Measurements from ENCODE around the gene VAC14. TPM values are rescaled to one million over a fixed set of nuclear protein-coding genes. Genes with fewer than 3 reads are reported as not detected.

The VAC14 gene
- total and polyA plus RNA-seq, 4 donors: 19.8 to 25.0 (median 24.7) TPM

GRCh38 chr16:70706948-70707465, 94.0 kb downstream of the VAC14 start:
- no peaks in the 10 kb centered on the region for H3K36me3 ChIP-seq (ENCODE audit: control insufficient read depth in 1 of 2, insufficient read depth in 2 of 2, low read length in 1 of 2)
- ATAC-seq (ENCODE audit: low FRiP score) (no peak), DNase-seq (no peak)
- intact Hi-C loops (cut with DNase I): no loop called here
- H3K9me3 ChIP-seq (ENCODE audit: control insufficient read depth, low read length): no peaks in the 10 kb centered on the region
- no peak overlapping the region for H3K4me3 ChIP-seq (ENCODE audit: low read length in 2 of 2)
- H3K27ac ChIP-seq (ENCODE audit: low read depth in 1 of 2, low read length in 2 of 2): peak overlapping the region; percentile 17 to 71
- 10 to 14% methylated on average over 7 of the region's 7 CpGs for WGBS, 2 donors
- no peaks in the 10 kb centered on the region for H3K27me3 ChIP-seq (ENCODE audit: control insufficient read depth in 1 of 2, insufficient read depth in 2 of 2, low read length in 1 of 2)
- no peaks in the 10 kb centered on the region for H3K4me1 ChIP-seq (ENCODE audit: control insufficient read depth in 1 of 2, insufficient read depth in 2 of 2, low read length in 2 of 2)

GRCh38 chr16:70705056-70705455, 95.9 kb downstream of the VAC14 start:
- no peaks in the 10 kb centered on the region for H3K27me3 ChIP-seq (ENCODE audit: control insufficient read depth in 1 of 2, insufficient read depth in 2 of 2, low read length in 1 of 2)
- no peaks in the 10 kb centered on the region for H3K9me3 ChIP-seq (ENCODE audit: control insufficient read depth, low read length)
- ATAC-seq (ENCODE audit: low FRiP score) (no peak), DNase-seq (no peak)
- intact Hi-C loops (cut with DNase I): no loop called here
- peak overlapping the region; percentile 58 to 95 for H3K27ac ChIP-seq (ENCODE audit: low read depth in 1 of 2, low read length in 2 of 2)
- WGBS, 2 donors: 71 to 75% methylated on average over 8 of the region's 8 CpGs
- H3K4me3 ChIP-seq (ENCODE audit: low read length in 2 of 2): no peak overlapping the region
- H3K36me3 ChIP-seq (ENCODE audit: control insufficient read depth in 1 of 2, insufficient read depth in 2 of 2, low read length in 1 of 2): no peaks in the 10 kb centered on the region
- H3K4me1 ChIP-seq (ENCODE audit: control insufficient read depth in 1 of 2, insufficient read depth in 2 of 2, low read length in 2 of 2): peaks cover 0 to 4% of the 10 kb centered on the region in 2 donors

- no peak for ATAC-seq (ENCODE audit: low FRiP score)
These were observed 96.4 kb downstream of the VAC14 start for GRCh38 chr16:70704586-70704985.

GRCh38 chr16:70703835-70704381, 97.0 kb downstream of the VAC14 start:
- H3K4me1 ChIP-seq (ENCODE audit: control insufficient read depth in 1 of 2, insufficient read depth in 2 of 2, low read length in 2 of 2): peaks cover 0 to 4% of the 10 kb centered on the region in 2 donors
- peak overlapping the region; percentile 58 to 95 for H3K27ac ChIP-seq (ENCODE audit: low read depth in 1 of 2, low read length in 2 of 2)
- DNase-seq: no peak
- H3K9me3 ChIP-seq (ENCODE audit: control insufficient read depth, low read length): no peaks in the 10 kb centered on the region
- H3K27me3 ChIP-seq (ENCODE audit: control insufficient read depth in 1 of 2, insufficient read depth in 2 of 2, low read length in 1 of 2): no peaks in the 10 kb centered on the region
- no peak for ATAC-seq (ENCODE audit: low FRiP score)
- H3K4me3 ChIP-seq (ENCODE audit: low read length in 2 of 2): no peak overlapping the region
- H3K36me3 ChIP-seq (ENCODE audit: control insufficient read depth in 1 of 2, insufficient read depth in 2 of 2, low read length in 1 of 2): no peaks in the 10 kb centered on the region
- intact Hi-C loops (cut with DNase I): loop anchor here in 1 of 2 donors (5.0 kb wide), 1 partner anchor 43 kb away; no protein-coding TSS in a partner anchor
- 63% methylated on average over 6 of the region's 6 CpGs for WGBS, 2 donors

More at GRCh38 chr16:70704586-70704985, 96.4 kb downstream of the VAC14 start:
- intact Hi-C loops (cut with DNase I): loop anchor here in 1 of 2 donors (5.0 kb wide), 1 partner anchor 43 kb away; no protein-coding TSS in a partner anchor
- DNase-seq: no peak
- WGBS, 2 donors: 45 to 47% methylated on average over 11 of the region's 11 CpGs
- Histone ChIP-seq H3K27ac (ENCODE audit: low read depth in 1 of 2, low read length in 2 of 2) (peak overlapping the region; percentile 58 to 95), H3K4me3 (ENCODE audit: low read length in 2 of 2) (no peak overlapping the region), H3K27me3 (ENCODE audit: control insufficient read depth in 1 of 2, insufficient read depth in 2 of 2, low read length in 1 of 2) (no peaks in the 10 kb centered on the region), H3K36me3 (ENCODE audit: control insufficient read depth in 1 of 2, insufficient read depth in 2 of 2, low read length in 1 of 2) (no peaks in the 10 kb centered on the region), H3K9me3 (ENCODE audit: control insufficient read depth, low read length) (no peaks in the 10 kb centered on the region), H3K4me1 (ENCODE audit: control insufficient read depth in 1 of 2, insufficient read depth in 2 of 2, low read length in 2 of 2) (peaks cover 0 to 4% of the 10 kb centered on the region in 2 donors)

GRCh38 chr16:70703041-70703834, 97.7 kb downstream of the VAC14 start:
- 6 to 7% methylated on average over 15 to 16 of the region's 16 CpGs for WGBS, 2 donors
- DNase-seq (peak; percentile 89 to 92), ATAC-seq (ENCODE audit: low FRiP score) (peak; percentile 68)
- no peaks in the 10 kb centered on the region for H3K27me3 ChIP-seq (ENCODE audit: control insufficient read depth in 1 of 2, insufficient read depth in 2 of 2, low read length in 1 of 2)
- H3K4me3 ChIP-seq (ENCODE audit: low read length in 2 of 2): no peak overlapping the region
- intact Hi-C loops (cut with DNase I): loop anchor here in 1 of 2 donors (5.0 kb wide), 1 partner anchor 44 kb away; no protein-coding TSS in a partner anchor
- H3K9me3 ChIP-seq (ENCODE audit: control insufficient read depth, low read length): no peaks in the 10 kb centered on the region
- peak overlapping the region; percentile 95 to 96 for H3K27ac ChIP-seq (ENCODE audit: low read depth in 1 of 2, low read length in 2 of 2)
- H3K36me3 ChIP-seq (ENCODE audit: control insufficient read depth in 1 of 2, insufficient read depth in 2 of 2, low read length in 1 of 2): no peaks in the 10 kb centered on the region
- H3K4me1 ChIP-seq (ENCODE audit: control insufficient read depth in 1 of 2, insufficient read depth in 2 of 2, low read length in 2 of 2): peaks cover 0 to 4% of the 10 kb centered on the region in 2 donors

- Histone ChIP-seq H3K27me3 (ENCODE audit: control insufficient read depth in 1 of 2, insufficient read depth in 2 of 2, low read length in 1 of 2) (no peaks in the 10 kb centered on the region), H3K27ac (ENCODE audit: low read depth in 1 of 2, low read length in 2 of 2) (peak overlapping the region; percentile 95 to 96), H3K4me1 (ENCODE audit: control insufficient read depth in 1 of 2, insufficient read depth in 2 of 2, low read length in 2 of 2) (peaks cover 0 to 4% of the 10 kb centered on the region in 2 donors), H3K36me3 (ENCODE audit: control insufficient read depth in 1 of 2, insufficient read depth in 2 of 2, low read length in 1 of 2) (no peaks in the 10 kb centered on the region), H3K4me3 (ENCODE audit: low read length in 2 of 2) (no peak overlapping the region), H3K9me3 (ENCODE audit: control insufficient read depth, low read length) (no peaks in the 10 kb centered on the region)
- 65 to 71% methylated on average over 8 of the region's 8 CpGs for WGBS, 2 donors
- intact Hi-C loops (cut with DNase I): loop anchor here in 1 of 2 donors (5.0 kb wide), 1 partner anchor 45 kb away; no protein-coding TSS in a partner anchor
- no peak for ATAC-seq (ENCODE audit: low FRiP score)
- no peak for DNase-seq
These were observed 98.3 kb downstream of the VAC14 start for GRCh38 chr16:70702624-70703023.

GRCh38 chr16:70701998-70702397, 99.0 kb downstream of the VAC14 start:
- H3K4me1 ChIP-seq (ENCODE audit: control insufficient read depth in 1 of 2, insufficient read depth in 2 of 2, low read length in 2 of 2): peaks cover 0 to 4% of the 10 kb centered on the region in 2 donors
- intact Hi-C loops (cut with DNase I): loop anchor here in 1 of 2 donors (5.0 kb wide), 1 partner anchor 45 kb away; no protein-coding TSS in a partner anchor
- no peaks in the 10 kb centered on the region for H3K27me3 ChIP-seq (ENCODE audit: control insufficient read depth in 1 of 2, insufficient read depth in 2 of 2, low read length in 1 of 2)
- DNase-seq: no peak
- ATAC-seq (ENCODE audit: low FRiP score): no peak
- H3K4me3 ChIP-seq (ENCODE audit: low read length in 2 of 2): no peak overlapping the region
- H3K9me3 ChIP-seq (ENCODE audit: control insufficient read depth, low read length): no peaks in the 10 kb centered on the region
- 76 to 82% methylated on average over 8 of the region's 8 CpGs for WGBS, 2 donors
- H3K36me3 ChIP-seq (ENCODE audit: control insufficient read depth in 1 of 2, insufficient read depth in 2 of 2, low read length in 1 of 2): no peaks in the 10 kb centered on the region
- peak overlapping the region; percentile 95 to 96 for H3K27ac ChIP-seq (ENCODE audit: low read depth in 1 of 2, low read length in 2 of 2)

GRCh38 chr16:70701596-70701995, 99.4 kb downstream of the VAC14 start:
- no peak overlapping the region for H3K4me3 ChIP-seq (ENCODE audit: low read length in 2 of 2)
- ATAC-seq (ENCODE audit: low FRiP score) (no peak), DNase-seq (no peak)
- H3K9me3 ChIP-seq (ENCODE audit: control insufficient read depth, low read length): no peaks in the 10 kb centered on the region
- intact Hi-C loops (cut with DNase I): loop anchor here in 1 of 2 donors (5.0 kb wide), 1 partner anchor 46 kb away; no protein-coding TSS in a partner anchor
- no peaks in the 10 kb centered on the region for H3K36me3 ChIP-seq (ENCODE audit: control insufficient read depth in 1 of 2, insufficient read depth in 2 of 2, low read length in 1 of 2)
- no peaks in the 10 kb centered on the region for H3K27me3 ChIP-seq (ENCODE audit: control insufficient read depth in 1 of 2, insufficient read depth in 2 of 2, low read length in 1 of 2)
- peak overlapping the region; percentile 95 to 96 for H3K27ac ChIP-seq (ENCODE audit: low read depth in 1 of 2, low read length in 2 of 2)
- 58 to 60% methylated on average over 9 of the region's 9 CpGs for WGBS, 2 donors
- peaks cover 0 to 4% of the 10 kb centered on the region in 2 donors for H3K4me1 ChIP-seq (ENCODE audit: control insufficient read depth in 1 of 2, insufficient read depth in 2 of 2, low read length in 2 of 2)

All from aorta (tissue), 5 donors.